Stimulated activated CD4-positive, alpha-beta T cell treated with anti-CD3 and anti-CD28 coated beads, TNF-alpha, amount 100 ng/mL, for 48 hours (primary cell): ENCODE data around the gene PTPN14.
A peak's percentile ranks its signal among the peaks of the same experiment; 100 is the strongest.

Experiments
- DNase-seq, 3 donors: peaks; one replicate each; pipeline ENCODE4 v3.0.0-alpha.2; 2020; ENCODE audit warnings: low read depth in 3 of 3

PTPN14 gene

GRCh38 chr1:214429951-214430770 lies 121.2 kb downstream of the PTPN14 start:
- DNase-seq, result no peak

- peak; percentile 24 to 74 (median 51) for DNase-seq
Measured at GRCh38 chr1:214427871-214428277, 123.5 kb downstream of the PTPN14 start.

- DNase-seq, result no peak
Measured at GRCh38 chr1:214426426-214426812, 125.0 kb downstream of the PTPN14 start.

- DNase-seq, result no peak
Measured at GRCh38 chr1:214425716-214426425, 125.5 kb downstream of the PTPN14 start.

GRCh38 chr1:214425101-214425500 lies 126.3 kb downstream of the PTPN14 start:
- no peak for DNase-seq

GRCh38 chr1:214423045-214423444 lies 128.4 kb downstream of the PTPN14 start:
- no peak for DNase-seq

- DNase-seq, result no peak
Measured at GRCh38 chr1:214422137-214422671, 129.2 kb downstream of the PTPN14 start.

GRCh38 chr1:214420833-214421232 lies 130.6 kb downstream of the PTPN14 start:
- no peak for DNase-seq

- no peak for DNase-seq
Measured at GRCh38 chr1:214420341-214420740, 131.1 kb downstream of the PTPN14 start.

- DNase-seq, result no peak
Measured at GRCh38 chr1:214419650-214420049, 131.8 kb downstream of the PTPN14 start.

- no peak for DNase-seq
Measured at GRCh38 chr1:214418391-214418790, 133.0 kb downstream of the PTPN14 start.

- DNase-seq, result no peak
Measured at GRCh38 chr1:214417545-214418210, 133.7 kb downstream of the PTPN14 start.

GRCh38 chr1:214416858-214417257 lies 134.5 kb downstream of the PTPN14 start:
- DNase-seq, result no peak

- DNase-seq, result no peak
Measured at GRCh38 chr1:214416417-214416816, 135.0 kb downstream of the PTPN14 start.

GRCh38 chr1:214415131-214415530 lies 136.3 kb downstream of the PTPN14 start:
- DNase-seq, result no peak

- DNase-seq, result no peak
Measured at GRCh38 chr1:214414691-214415090, 136.7 kb downstream of the PTPN14 start.

- DNase-seq, result no peak
Measured at GRCh38 chr1:214413315-214413714, 138.1 kb downstream of the PTPN14 start.

- no peak for DNase-seq
Measured at GRCh38 chr1:214404571-214405213, 146.7 kb downstream of the PTPN14 start.

- DNase-seq, result no peak
Measured at GRCh38 chr1:214404154-214404553, 147.2 kb downstream of the PTPN14 start.

GRCh38 chr1:214403431-214403830 lies 148.0 kb downstream of the PTPN14 start:
- DNase-seq, result no peak

- DNase-seq, result no peak
Measured at GRCh38 chr1:214402613-214403083, 148.8 kb downstream of the PTPN14 start.

- DNase-seq, result no peak
Measured at GRCh38 chr1:214401666-214402065, 149.7 kb downstream of the PTPN14 start.
